ENCODE measurements around the gene SLC2A13.
"Not testable (repeated sequence)": the region's sequence is repeated elsewhere in the genome, so short reads cannot be mapped to it uniquely, and the experiment has no call there.

The SLC2A13 gene

DNA sequence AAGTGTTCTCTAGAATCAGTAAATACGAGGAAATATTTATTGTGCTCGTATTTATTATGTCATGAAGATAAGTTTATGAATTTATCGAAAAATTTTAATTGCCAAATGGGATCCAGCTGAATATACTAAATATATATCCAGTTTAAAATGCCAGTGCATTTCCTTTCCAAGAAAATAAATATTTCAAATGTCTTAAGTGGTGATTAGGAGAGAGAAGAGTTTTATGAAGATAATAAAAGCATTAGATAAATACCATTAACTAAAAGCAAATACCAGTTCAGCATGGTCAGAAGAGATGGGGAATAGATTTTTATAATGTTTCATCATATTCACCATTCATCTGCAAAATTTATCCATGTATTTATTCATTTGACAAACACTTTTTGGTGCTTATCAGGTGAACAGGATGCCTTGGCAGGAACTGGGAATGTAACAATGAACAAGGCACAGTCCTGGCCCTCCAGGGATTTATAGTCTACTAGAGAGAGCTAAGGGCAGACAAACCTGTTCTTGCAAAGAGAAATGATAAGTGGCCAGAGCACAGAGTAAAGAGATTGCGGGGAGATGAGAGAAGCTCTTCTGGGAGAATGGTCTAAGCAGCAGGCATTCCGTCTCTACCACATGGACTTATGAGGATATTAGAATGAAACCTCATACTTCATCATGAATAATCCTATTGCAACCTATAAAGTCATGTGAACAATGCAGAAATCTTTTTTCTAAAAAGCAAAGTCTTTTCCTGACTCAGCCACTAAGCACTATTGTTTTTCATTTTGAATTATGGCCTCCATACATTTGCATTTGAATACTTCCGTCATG lies 342.6 kb downstream of the SLC2A13 start:
- DNase-seq (ENCODE audit: low read depth in 2 of 2), result no peak

- DNase-seq (ENCODE audit: low read depth in 2 of 2), result no peak
Observed at GRCh38 chr12:39755478-39755877, 350.4 kb downstream of the SLC2A13 start.

DNA sequence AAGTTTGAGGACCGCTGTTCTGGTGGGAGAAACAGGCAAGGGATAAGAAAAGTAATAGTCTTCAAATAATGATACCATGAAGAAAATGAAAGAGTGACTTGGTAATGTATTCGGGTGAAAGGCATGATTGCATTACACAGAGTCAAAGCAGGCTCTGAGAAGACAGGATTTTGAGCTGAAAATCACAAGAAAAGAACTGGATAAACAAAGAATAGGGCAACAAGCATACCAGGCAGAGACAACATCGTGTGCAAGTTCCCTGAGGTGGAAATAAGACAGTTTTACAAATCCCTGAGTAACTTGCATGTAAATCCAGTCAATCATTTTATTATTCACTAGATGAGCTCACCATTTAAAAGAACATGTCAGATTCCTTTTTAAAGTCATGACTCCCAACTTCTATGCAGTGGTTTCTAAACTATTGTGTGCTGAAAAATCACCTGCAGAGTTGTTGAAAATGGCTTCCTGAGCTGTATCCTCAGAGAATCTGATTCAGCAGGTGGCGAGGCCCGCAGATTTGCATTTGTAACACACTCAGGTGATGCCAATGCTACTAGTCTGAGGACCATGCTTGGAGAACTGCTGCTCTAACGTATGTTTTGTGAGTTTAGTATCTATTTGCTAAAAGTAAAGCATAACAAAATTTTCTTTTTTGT lies 353.3 kb downstream of the SLC2A13 start:
- DNase-seq (ENCODE audit: low read depth in 2 of 2), result no peak

DNA sequence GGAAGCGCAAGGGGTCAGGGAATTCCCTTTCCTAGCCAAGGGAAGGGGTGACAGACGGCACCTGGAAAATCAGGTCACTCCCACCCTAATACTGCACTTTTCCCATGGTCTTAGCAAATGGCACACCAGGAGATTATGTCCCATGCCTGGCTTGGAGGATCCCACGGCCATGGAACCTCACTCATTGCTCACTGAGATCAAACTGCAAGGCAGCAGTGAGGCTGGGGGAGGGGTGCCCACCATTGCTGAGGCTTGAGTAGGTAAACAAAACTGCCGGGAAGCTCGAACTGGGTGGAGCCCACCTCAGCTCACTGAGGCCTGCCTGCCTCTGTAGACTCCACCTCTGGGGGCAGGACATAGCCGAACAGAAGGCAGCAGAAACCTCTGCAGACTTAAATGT lies 359.7 kb downstream of the SLC2A13 start:
- not testable (repeated sequence) for DNase-seq (ENCODE audit: low read depth in 2 of 2)

DNA sequence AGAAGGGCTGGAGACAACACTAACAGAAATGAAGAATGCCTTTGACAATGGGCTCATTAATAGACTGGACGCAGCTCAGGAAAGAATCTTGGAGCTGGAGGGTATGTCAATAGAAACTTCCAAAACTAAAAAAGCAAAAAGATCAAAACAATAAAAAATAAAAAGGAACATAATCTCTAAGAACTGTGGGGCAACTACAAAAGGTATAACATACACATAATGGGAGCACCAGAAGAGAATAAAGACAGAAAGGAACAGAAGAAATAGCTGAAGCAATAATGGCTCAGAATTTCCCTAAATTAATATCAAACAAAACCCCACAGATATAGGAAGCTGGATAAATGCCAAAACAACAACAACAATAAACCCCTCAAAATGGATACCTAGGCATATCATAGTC lies 362.2 kb downstream of the SLC2A13 start:
- no peak for DNase-seq (ENCODE audit: low read depth in 2 of 2)

- DNase-seq (ENCODE audit: low read depth in 2 of 2), result no peak
Observed at GRCh38 chr12:39736406-39736805, 369.5 kb downstream of the SLC2A13 start.

- DNase-seq (ENCODE audit: low read depth in 2 of 2), result no peak
Observed at GRCh38 chr12:39723831-39724230, 382.1 kb downstream of the SLC2A13 start.

DNA sequence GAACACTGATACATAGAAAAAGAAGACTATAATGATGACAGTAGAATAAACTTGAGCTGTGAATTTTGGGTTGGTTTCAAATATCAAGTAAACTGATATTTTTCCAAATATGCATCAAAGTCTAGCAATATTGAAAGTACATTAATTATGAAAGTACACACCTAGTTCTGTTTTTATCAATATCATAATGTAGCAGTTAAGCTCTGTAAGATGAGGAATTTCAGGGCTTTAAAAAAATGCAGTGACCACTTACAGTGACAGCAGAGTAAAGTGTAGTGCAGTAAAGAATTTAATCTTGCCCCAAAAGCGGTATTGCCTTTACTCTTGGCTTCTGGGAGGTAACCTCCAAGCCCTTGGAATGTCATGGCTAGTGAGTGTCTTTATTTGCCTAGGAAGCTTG lies 383.4 kb downstream of the SLC2A13 start:
- DNase-seq (ENCODE audit: low read depth in 2 of 2), result no peak

DNA sequence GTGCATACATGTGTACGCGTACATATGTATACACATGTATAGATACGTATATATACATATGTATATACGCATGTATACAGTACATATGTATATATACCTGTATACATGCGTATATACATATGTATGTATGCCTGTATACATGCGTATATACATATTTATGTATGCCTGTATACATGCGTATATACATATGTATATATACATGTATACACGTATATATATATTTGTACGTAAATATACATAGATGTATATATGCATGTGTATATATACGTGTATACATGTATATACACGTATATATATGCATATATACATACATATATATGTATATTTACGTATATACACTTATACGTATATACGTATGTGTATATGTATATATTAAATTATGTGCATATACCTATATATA lies 392.3 kb downstream of the SLC2A13 start:
- DNase-seq (ENCODE audit: low read depth in 2 of 2), result no peak

GRCh38 chr12:39712334-39712733 lies 393.5 kb downstream of the SLC2A13 start:
- no peak for DNase-seq (ENCODE audit: low read depth in 2 of 2)

Measured in stimulated activated CD8-positive, alpha-beta memory T cell treated with anti-CD3 and anti-CD28 coated beads, Interleukin-7, amount 100 ng/mL, for 4 hours (primary cell).